Trophoblast cell (in vitro differentiated cells and primary cell): ENCODE data around the gene TMEM240.
"Not testable (repeated sequence)": the region's sequence is repeated elsewhere in the genome, so short reads cannot be mapped to it uniquely, and the experiment has no call there.

Experiments
- DNase-seq, 2 donors: peaks; one replicate each; pipeline ENCODE4 v3.0.0-alpha.2; 2016
- H2AFZ ChIP-seq: 2 replicates; pipeline ENCODE4 v1.6.1; 2013; ENCODE audit warnings: low read length, moderate library complexity, mild to moderate bottlenecking; ENCODE audit not compliant: insufficient read depth, poor library complexity
- H2AK5ac ChIP-seq: 2 replicates; pipeline ENCODE4 v1.6.1; 2013; ENCODE audit warnings: mild to moderate bottlenecking, low read length
- H2BK120ac ChIP-seq: 2 replicates; pipeline ENCODE4 v1.6.1; 2013; ENCODE audit warnings: low read length, mild to moderate bottlenecking, moderate library complexity; ENCODE audit not compliant: insufficient read depth, poor library complexity
- H2BK12ac ChIP-seq: 2 replicates; pipeline ENCODE4 v1.6.1; 2013; ENCODE audit warnings: mild to moderate bottlenecking, low read length, moderate library complexity
- H2BK5ac ChIP-seq: 2 replicates; pipeline ENCODE4 v1.6.1; 2013; ENCODE audit warnings: low read length, low read depth, moderate library complexity, mild to moderate bottlenecking; ENCODE audit not compliant: poor library complexity
- H3K14ac ChIP-seq: 2 replicates; pipeline ENCODE4 v1.6.1; 2013; ENCODE audit warnings: mild to moderate bottlenecking, low read length
- H3K18ac ChIP-seq: 2 replicates; pipeline ENCODE4 v1.6.1; 2013; ENCODE audit warnings: mild to moderate bottlenecking, low read length
- H3K23ac ChIP-seq: 2 replicates; pipeline ENCODE4 v1.6.1; 2013; ENCODE audit warnings: low read length
- H3K27ac ChIP-seq: 2 replicates; pipeline ENCODE4 v1.5.1; 2013; ENCODE audit warnings: low read depth, mild to moderate bottlenecking, inconsistent platforms, low read length, moderate library complexity
- H3K27me3 ChIP-seq: 2 replicates; pipeline ENCODE4 v1.6.1; 2013; ENCODE audit warnings: inconsistent platforms, mild to moderate bottlenecking, low read length, moderate library complexity; ENCODE audit not compliant: insufficient read depth
- H3K36me3 ChIP-seq, 2 experiments: 1 replicate in 1 of 2; 2 replicates in 1 of 2; pipeline ENCODE4 v1.6.1; 2013; ENCODE audit warnings: low read length in 2 of 2, mild to moderate bottlenecking in 2 of 2, moderate library complexity in 1 of 2; ENCODE audit not compliant: insufficient read depth in 2 of 2, control insufficient read depth in 1 of 2
- H3K4ac ChIP-seq: 2 replicates; pipeline ENCODE4 v1.6.1; 2013; ENCODE audit warnings: low read depth, mild to moderate bottlenecking, low read length, moderate library complexity
- H3K4me1 ChIP-seq, 2 experiments: 1 replicate in 1 of 2; 2 replicates in 1 of 2; pipeline ENCODE4 v1.6.1; 2013; ENCODE audit warnings: low read length in 2 of 2, mild to moderate bottlenecking in 2 of 2, moderate library complexity in 1 of 2; ENCODE audit not compliant: insufficient read depth in 2 of 2, control insufficient read depth in 1 of 2
- H3K4me2 ChIP-seq: 2 replicates; pipeline ENCODE4 v1.6.1; 2013; ENCODE audit warnings: inconsistent platforms, mild to moderate bottlenecking, low read length, moderate library complexity
- H3K4me3 ChIP-seq: 2 replicates; pipeline ENCODE4 v1.5.1; 2013; ENCODE audit warnings: mild to moderate bottlenecking, low read depth, low read length, inconsistent platforms
- H3K79me1 ChIP-seq: one replicate; pipeline ENCODE4 v1.6.1; 2013; ENCODE audit warnings: low read length
- H3K79me2 ChIP-seq: 2 replicates; pipeline ENCODE4 v1.6.1; 2013; ENCODE audit warnings: low read length, mild to moderate bottlenecking; ENCODE audit not compliant: control insufficient read depth, insufficient read depth, poor library complexity
- H3K9ac ChIP-seq: 2 replicates; pipeline ENCODE4 v1.6.1; 2013; ENCODE audit warnings: mild to moderate bottlenecking, low read length
- H3K9me3 ChIP-seq: 2 replicates; pipeline ENCODE4 v1.6.1; 2013; ENCODE audit warnings: low read depth, mild to moderate bottlenecking, control low read depth, inconsistent platforms, low read length; ENCODE audit not compliant: insufficient read depth
- H4K12ac ChIP-seq: 2 replicates; pipeline ENCODE4 v1.6.1; 2013; ENCODE audit warnings: low read depth, mild to moderate bottlenecking, low read length, moderate library complexity
- H4K8ac ChIP-seq: 2 replicates; pipeline ENCODE4 v1.6.1; 2013; ENCODE audit warnings: low read depth, mild to moderate bottlenecking, low read length, moderate library complexity
- H4K91ac ChIP-seq: one replicate; pipeline ENCODE4 v1.6.1; 2013; ENCODE audit warnings: low read depth, mild to moderate bottlenecking, low read length, moderate library complexity
- WGBS: extraction: QIAGEN DNeasy Blood & Tissue Kit; methylation state at CpG from one replicate; pipeline ENCODE4 v1.1.7; 2013; ENCODE audit warnings: missing lambda C conversion rate; ENCODE audit not compliant: insufficient read length, insufficient coverage; ENCODE audit errors: extremely low coverage; 5-methylcytosine and 5-hydroxymethylcytosine counted together

TMEM240 gene

GRCh38 chr1:1522536-1522935 lies 17.9 kb downstream of the TMEM240 start:
- not testable (repeated sequence) for H2BK5ac ChIP-seq, H3K4me2 ChIP-seq, H3K27me3 ChIP-seq, H2AK5ac ChIP-seq, H3K4ac ChIP-seq, H2AFZ ChIP-seq, DNase-seq, H3K79me1 ChIP-seq, H3K79me2 ChIP-seq, H4K12ac ChIP-seq, H3K4me1 ChIP-seq, H3K9me3 ChIP-seq, H3K4me3 ChIP-seq, H3K14ac ChIP-seq, H4K8ac ChIP-seq, H3K23ac ChIP-seq, H3K27ac ChIP-seq, H3K9ac ChIP-seq, H2BK120ac ChIP-seq, H3K18ac ChIP-seq, H4K91ac ChIP-seq, H2BK12ac ChIP-seq
- H3K36me3 ChIP-seq = peaks cover 61 to 66% of the 10 kb centered on the region in 2 experiments
- no CpG with 5 or more reads among the region's 30 CpGs for WGBS

- Histone ChIP-seq H3K79me1 (no peaks in the 10 kb centered on the region), H3K4ac (no peak overlapping the region), H4K8ac (no peak overlapping the region), H3K4me2 (no peak overlapping the region), H3K18ac (no peak overlapping the region), H2BK12ac (no peak overlapping the region), H3K9ac (no peak overlapping the region), H2BK120ac (no peak overlapping the region), H3K4me3 (no peak overlapping the region), H3K27me3 (no peaks in the 10 kb centered on the region), H3K27ac (no peak overlapping the region), H2AFZ (no peak overlapping the region), H4K91ac (no peak overlapping the region), H3K79me2 (no peaks in the 10 kb centered on the region), H2BK5ac (no peak overlapping the region), H3K23ac (no peak overlapping the region), H3K36me3 (peaks cover 60 to 62% of the 10 kb centered on the region in 2 experiments), H4K12ac (no peak overlapping the region), H2AK5ac (no peak overlapping the region), H3K9me3 (peaks cover 5% of the 10 kb centered on the region), H3K4me1 (no peaks in the 10 kb centered on the region), H3K14ac (no peak overlapping the region)
- WGBS = no CpG with 5 or more reads among the region's 19 CpGs
- no peak for DNase-seq
Measured at GRCh38 chr1:1521331-1521730, 19.1 kb downstream of the TMEM240 start.

DNA sequence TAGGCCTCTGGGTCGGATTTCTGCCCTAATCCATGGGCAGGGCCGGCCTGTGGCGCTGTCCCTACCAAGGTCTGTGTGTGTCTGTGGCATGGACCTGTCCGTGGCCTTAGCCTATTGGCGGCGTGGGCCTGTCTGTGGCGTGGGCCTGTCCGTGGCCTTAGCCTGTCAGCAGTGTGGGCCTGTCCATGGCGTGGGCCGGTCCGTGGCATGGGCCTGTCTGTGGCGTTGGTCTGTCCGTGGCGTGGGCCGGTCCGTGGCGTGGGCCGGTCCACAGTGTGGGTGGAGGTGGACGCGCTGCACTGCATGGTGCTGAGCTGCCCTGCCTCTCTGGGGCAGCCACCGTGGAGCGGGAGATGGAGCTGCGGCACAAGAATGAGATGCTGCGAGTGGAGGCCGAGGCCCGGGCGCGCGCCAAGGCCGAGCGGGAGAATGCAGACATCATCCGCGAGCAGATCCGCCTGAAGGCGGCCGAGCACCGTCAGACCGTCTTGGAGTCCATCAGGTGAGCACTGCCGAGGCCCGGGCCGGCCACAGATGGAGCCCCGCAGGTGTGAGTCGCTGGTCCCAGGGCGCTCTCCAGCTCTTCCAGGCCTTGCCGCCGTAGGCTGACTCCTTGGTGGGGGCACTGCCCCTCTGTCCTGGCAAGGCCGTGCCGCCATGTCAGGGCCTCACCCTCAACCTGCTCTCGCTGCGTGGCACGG lies 20.5 kb downstream of the TMEM240 start:
- not testable (repeated sequence) for DNase-seq, H3K4me1 ChIP-seq, H3K18ac ChIP-seq, H3K27me3 ChIP-seq, H2BK5ac ChIP-seq, H3K23ac ChIP-seq, H2BK12ac ChIP-seq, H3K9ac ChIP-seq, H3K9me3 ChIP-seq, H3K79me2 ChIP-seq, H3K4ac ChIP-seq, H2AK5ac ChIP-seq, H2BK120ac ChIP-seq, H3K4me3 ChIP-seq, H4K91ac ChIP-seq, H2AFZ ChIP-seq, H4K12ac ChIP-seq, H3K14ac ChIP-seq, H3K4me2 ChIP-seq, H3K27ac ChIP-seq, H3K79me1 ChIP-seq, H4K8ac ChIP-seq
- WGBS = no CpG with 5 or more reads among the region's 51 CpGs
- H3K36me3 ChIP-seq = peaks cover 58 to 61% of the 10 kb centered on the region in 2 experiments

- H3K4ac ChIP-seq, H3K18ac ChIP-seq, H3K23ac ChIP-seq, H3K27me3 ChIP-seq, H4K12ac ChIP-seq, H4K8ac ChIP-seq, H3K14ac ChIP-seq, DNase-seq, H4K91ac ChIP-seq, H3K79me2 ChIP-seq, H3K79me1 ChIP-seq, H2BK120ac ChIP-seq, H3K9ac ChIP-seq, H3K27ac ChIP-seq, H2AK5ac ChIP-seq, H2AFZ ChIP-seq, H3K4me3 ChIP-seq, H2BK12ac ChIP-seq, H3K9me3 ChIP-seq, H3K4me2 ChIP-seq, H2BK5ac ChIP-seq, H3K4me1 ChIP-seq: not testable (repeated sequence)
- H3K36me3 ChIP-seq = peaks cover 54 to 56% of the 10 kb centered on the region in 2 experiments
- WGBS = no CpG with 5 or more reads among the region's 19 CpGs
Measured at GRCh38 chr1:1518621-1519007, 21.8 kb downstream of the TMEM240 start.
